Hematopoietic multipotent progenitor cell (in vitro differentiated cells): Measurements from ENCODE around the gene GSDMA. TPM values are rescaled to one million over a fixed set of nuclear protein-coding genes. Genes with fewer than 3 reads are reported as not detected.

Source experiments
- DNase-seq, 3 donors: peaks; one replicate each; pipeline ENCODE4 v3.0.0-alpha.2; 2011 to 2015; ENCODE audit warnings: low read depth in 2 of 3, low spot score in 2 of 3
- total RNA-seq: library from RNA; depleted of rRNA; stranded (reverse); fragments of >200 nt; gene quantifications from one replicate; pipeline ENCODE4 v1.2.3, GENCODE V29; 2012

GSDMA gene
- total RNA-seq: not detected

- DNase-seq: no peak
Observed at GRCh38 chr17:39962642-39963220, at the start of gene GSDMA. Gene GSDMA (plus strand): TSS chr17:39963004. CDS start chr17:39965688, 2,684 bp downstream.

GRCh38 chr17:39913989-39914388, 48.8 kb upstream of the GSDMA start:
- no peak for DNase-seq

GRCh38 chr17:39915559-39915958, 47.2 kb upstream of the GSDMA start:
- no peak for DNase-seq

GRCh38 chr17:39916918-39917317, 45.9 kb upstream of the GSDMA start:
- no peak for DNase-seq

- DNase-seq: no peak
Observed at GRCh38 chr17:39919087-39919683, 43.6 kb upstream of the GSDMA start.

GRCh38 chr17:39920218-39921210, 42.3 kb upstream of the GSDMA start:
- DNase-seq: peak in 2 of 3 donors; percentile 21 to 42

GRCh38 chr17:39921323-39921722, 41.5 kb upstream of the GSDMA start:
- peak in 2 of 3 donors; percentile 16 to 42 for DNase-seq

- DNase-seq: no peak
Observed at GRCh38 chr17:39922006-39922405, 40.8 kb upstream of the GSDMA start.

GRCh38 chr17:39923230-39923629, 39.6 kb upstream of the GSDMA start:
- DNase-seq: no peak

- DNase-seq: no peak
Observed at GRCh38 chr17:39923836-39924690, 38.7 kb upstream of the GSDMA start.

- no peak for DNase-seq
Observed at GRCh38 chr17:39924691-39925055, 38.1 kb upstream of the GSDMA start.

- DNase-seq: no peak
Observed at GRCh38 chr17:39925282-39926134, 37.3 kb upstream of the GSDMA start.

GRCh38 chr17:39926135-39926587, 36.6 kb upstream of the GSDMA start:
- DNase-seq: no peak

GRCh38 chr17:39926588-39927100, 36.2 kb upstream of the GSDMA start:
- DNase-seq: peak; percentile 22 to 43 (median 24)

- peak; percentile 83 to 91 (median 89) for DNase-seq
Observed at GRCh38 chr17:39927101-39927928, 35.5 kb upstream of the GSDMA start, which contains the start of the genes LRRC3C and ORMDL3. Gene LRRC3C (plus strand): TSS chr17:39927732. CDS start chr17:39941524, 13,792 bp downstream. Gene ORMDL3 (minus strand): TSS chr17:39927601. CDS start chr17:39924203, 3,398 bp downstream.

GRCh38 chr17:39927929-39928857, 34.6 kb upstream of the GSDMA start:
- no peak for DNase-seq
